Immature natural killer cell (primary cell): ENCODE results near the gene RNF212. TPM values are rescaled to one million over a fixed set of nuclear protein-coding genes. Genes with fewer than 3 reads are reported as not detected.
A peak's percentile ranks its signal among the peaks of the same experiment; 100 is the strongest.

Experiments
- DNase-seq, 3 donors: peaks; one replicate each; pipeline ENCODE4 v3.0.0; 2022; ENCODE audit warnings: mixed read lengths in 1 of 3
- H3K27ac Mint-ChIP-seq, 6 donors: one replicate each; pipeline ENCODE4 v1.8.0; 2020; ENCODE audit warnings: mixed read lengths in 6 of 6, mild to moderate bottlenecking in 5 of 6, inconsistent platforms in 4 of 6, moderate library complexity in 3 of 6
- H3K27me3 Mint-ChIP-seq, 3 donors: one replicate each; pipeline ENCODE4 v1.8.0; 2020 to 2021; ENCODE audit warnings: low read depth in 3 of 3, mild to moderate bottlenecking in 3 of 3, mixed read lengths in 3 of 3, moderate library complexity in 3 of 3, inconsistent platforms in 1 of 3
- H3K36me3 Mint-ChIP-seq, 3 donors: one replicate each; pipeline ENCODE4 v1.8.0; 2020; ENCODE audit warnings: mixed read lengths in 3 of 3, inconsistent platforms in 2 of 3, mild to moderate bottlenecking in 2 of 3
- H3K4me1 Mint-ChIP-seq, 2 donors: one replicate each; pipeline ENCODE4 v1.8.0; 2020; ENCODE audit warnings: inconsistent platforms in 2 of 2, mild to moderate bottlenecking in 2 of 2, mixed read lengths in 2 of 2, moderate library complexity in 1 of 2
- H3K4me3 Mint-ChIP-seq, 5 donors: one replicate each; pipeline ENCODE4 v1.8.0; 2020; ENCODE audit warnings: mild to moderate bottlenecking in 5 of 5, mixed read lengths in 5 of 5, inconsistent platforms in 3 of 5, moderate library complexity in 3 of 5
- H3K9me3 Mint-ChIP-seq, 6 donors: one replicate each; pipeline ENCODE4 v1.8.0; 2020; ENCODE audit warnings: mild to moderate bottlenecking in 6 of 6, mixed read lengths in 6 of 6, inconsistent platforms in 4 of 6, moderate library complexity in 3 of 6
- polyA plus RNA-seq, 3 donors: library from polyadenylated mRNA; unstranded; fragments of 300-500 nt; fragmentation: Illumina TruSeq; gene quantifications; one replicate each; pipeline ENCODE4 v1.2.3, GENCODE V29; 2021

The RNF212 gene
- 1 to 10 TPM in 2 of 3 donors, not detected in 1; 1.3 to 2.4 TPM for polyA plus RNA-seq

GRCh38 chr4:1113311-1114009 is at the start of gene RNF212:
Gene RNF212, minus strand, starts transcription at chr4:1113564. Its CDS starts 100 bp downstream, at chr4:1113464.
- Mint-ChIP-seq H3K27me3 (peaks cover 8 to 28% (median 11%) of the 10 kb centered on the region in 3 donors), H3K4me1 (no peaks in the 10 kb centered on the region), H3K4me3 (peak within 1 kb of the TSS in 3 of 5 donors; percentile 36 to 69 (median 38)), H3K27ac (no peak within 1 kb of the TSS), H3K9me3 (no peaks in the 10 kb centered on the region), H3K36me3 (no peaks in the 10 kb centered on the region)
- DNase-seq, result peak; percentile 23 to 53 (median 39)

GRCh38 chr4:1160351-1160750 is 47.0 kb upstream of the RNF212 start:
- Mint-ChIP-seq H3K27me3 (peaks cover 0 to 5% (median 3%) of the 10 kb centered on the region in 3 donors), H3K27ac (no peak overlapping the region), H3K4me1 (peaks cover 4 to 8% of the 10 kb centered on the region in 2 donors), H3K4me3 (no peak overlapping the region), H3K36me3 (peaks cover 0 to 9% (median 5%) of the 10 kb centered on the region in 3 donors), H3K9me3 (peaks cover 0 to 6% (median 0%) of the 10 kb centered on the region in 6 donors)
- no peak for DNase-seq

- no peak for DNase-seq
- peaks cover 2 to 3% (median 3%) of the 10 kb centered on the region in 3 donors for H3K27me3 Mint-ChIP-seq
- no peak overlapping the region for H3K4me3 Mint-ChIP-seq
- peaks cover 0 to 9% (median 5%) of the 10 kb centered on the region in 3 donors for H3K36me3 Mint-ChIP-seq
- no peaks in the 10 kb centered on the region for H3K4me1 Mint-ChIP-seq
- peaks cover 0 to 6% (median 0%) of the 10 kb centered on the region in 6 donors for H3K9me3 Mint-ChIP-seq
- no peak overlapping the region for H3K27ac Mint-ChIP-seq
These were observed 42.7 kb upstream of the RNF212 start for GRCh38 chr4:1156069-1156468.

GRCh38 chr4:1155314-1155713 is 42.0 kb upstream of the RNF212 start:
- DNase-seq, result no peak
- H3K27me3 Mint-ChIP-seq, result peaks cover 1 to 3% (median 2%) of the 10 kb centered on the region in 3 donors
- H3K36me3 Mint-ChIP-seq, result peaks cover 0 to 9% (median 5%) of the 10 kb centered on the region in 3 donors
- peaks cover 0 to 6% (median 0%) of the 10 kb centered on the region in 6 donors for H3K9me3 Mint-ChIP-seq
- H3K4me3 Mint-ChIP-seq, result no peak overlapping the region
- no peaks in the 10 kb centered on the region for H3K4me1 Mint-ChIP-seq
- H3K27ac Mint-ChIP-seq, result no peak overlapping the region

- H3K9me3 Mint-ChIP-seq, result peaks cover 0 to 6% (median 0%) of the 10 kb centered on the region in 6 donors
- H3K27ac Mint-ChIP-seq, result no peak overlapping the region
- no peak overlapping the region for H3K4me3 Mint-ChIP-seq
- H3K4me1 Mint-ChIP-seq, result no peaks in the 10 kb centered on the region
- no peak for DNase-seq
- H3K36me3 Mint-ChIP-seq, result peaks cover 0 to 9% (median 5%) of the 10 kb centered on the region in 3 donors
- peaks cover 1 to 3% (median 2%) of the 10 kb centered on the region in 3 donors for H3K27me3 Mint-ChIP-seq
These were observed 41.3 kb upstream of the RNF212 start for GRCh38 chr4:1154523-1155182.

- Mint-ChIP-seq H3K27me3 (peaks cover 1 to 3% (median 2%) of the 10 kb centered on the region in 3 donors), H3K36me3 (peaks cover 0 to 9% (median 5%) of the 10 kb centered on the region in 3 donors), H3K4me3 (no peak overlapping the region), H3K9me3 (peaks cover 0 to 6% (median 0%) of the 10 kb centered on the region in 6 donors), H3K27ac (no peak overlapping the region), H3K4me1 (no peaks in the 10 kb centered on the region)
- DNase-seq, result no peak
These were observed 40.8 kb upstream of the RNF212 start for GRCh38 chr4:1154126-1154522.

- Mint-ChIP-seq H3K9me3 (peaks cover 0 to 6% (median 0%) of the 10 kb centered on the region in 6 donors), H3K4me3 (no peak overlapping the region), H3K27ac (no peak overlapping the region), H3K36me3 (peaks cover 0 to 9% (median 5%) of the 10 kb centered on the region in 3 donors), H3K4me1 (no peaks in the 10 kb centered on the region), H3K27me3 (peaks cover 1 to 3% (median 2%) of the 10 kb centered on the region in 3 donors)
- DNase-seq, result no peak
These were observed 40.3 kb upstream of the RNF212 start for GRCh38 chr4:1153567-1154090.

GRCh38 chr4:1152290-1152689 is 38.9 kb upstream of the RNF212 start:
- H3K4me1 Mint-ChIP-seq, result no peaks in the 10 kb centered on the region
- no peak for DNase-seq
- peaks cover 1 to 3% (median 2%) of the 10 kb centered on the region in 3 donors for H3K27me3 Mint-ChIP-seq
- H3K9me3 Mint-ChIP-seq, result no peaks in the 10 kb centered on the region
- no peak overlapping the region for H3K27ac Mint-ChIP-seq
- peaks cover 0 to 1% (median 0%) of the 10 kb centered on the region in 3 donors for H3K36me3 Mint-ChIP-seq
- H3K4me3 Mint-ChIP-seq, result no peak overlapping the region

GRCh38 chr4:1151541-1151940 is 38.2 kb upstream of the RNF212 start:
- Mint-ChIP-seq H3K27ac (no peak overlapping the region), H3K27me3 (peaks cover 1 to 3% (median 2%) of the 10 kb centered on the region in 3 donors), H3K36me3 (no peaks in the 10 kb centered on the region), H3K9me3 (no peaks in the 10 kb centered on the region), H3K4me1 (no peaks in the 10 kb centered on the region), H3K4me3 (no peak overlapping the region)
- DNase-seq, result no peak

- no peaks in the 10 kb centered on the region for H3K4me1 Mint-ChIP-seq
- no peak for DNase-seq
- H3K9me3 Mint-ChIP-seq, result no peaks in the 10 kb centered on the region
- H3K36me3 Mint-ChIP-seq, result no peaks in the 10 kb centered on the region
- peaks cover 0 to 2% (median 1%) of the 10 kb centered on the region in 3 donors for H3K27me3 Mint-ChIP-seq
- no peak overlapping the region for H3K27ac Mint-ChIP-seq
- H3K4me3 Mint-ChIP-seq, result no peak overlapping the region
These were observed 37.5 kb upstream of the RNF212 start for GRCh38 chr4:1150875-1151274.

- Mint-ChIP-seq H3K27ac (no peak overlapping the region), H3K9me3 (no peaks in the 10 kb centered on the region), H3K27me3 (peaks cover 0 to 5% (median 3%) of the 10 kb centered on the region in 3 donors), H3K4me1 (peaks cover 14 to 23% of the 10 kb centered on the region in 2 donors), H3K4me3 (no peak overlapping the region), H3K36me3 (no peaks in the 10 kb centered on the region)
- no peak for DNase-seq
These were observed 26.5 kb upstream of the RNF212 start for GRCh38 chr4:1139860-1140259.

GRCh38 chr4:1137850-1138249 is 24.5 kb upstream of the RNF212 start:
- Mint-ChIP-seq H3K27ac (peak overlapping the region; percentile 43 to 94 (median 74)), H3K4me3 (peak overlapping the region; percentile 71 to 91 (median 86)), H3K9me3 (no peaks in the 10 kb centered on the region), H3K4me1 (peaks cover 18 to 30% of the 10 kb centered on the region in 2 donors), H3K36me3 (no peaks in the 10 kb centered on the region), H3K27me3 (peaks cover 0 to 5% (median 3%) of the 10 kb centered on the region in 3 donors)
- no peak for DNase-seq

GRCh38 chr4:1137063-1137776 is 23.9 kb upstream of the RNF212 start:
- Mint-ChIP-seq H3K4me1 (peaks cover 19 to 31% of the 10 kb centered on the region in 2 donors), H3K36me3 (no peaks in the 10 kb centered on the region), H3K9me3 (no peaks in the 10 kb centered on the region), H3K4me3 (peak overlapping the region; percentile 71 to 91 (median 86)), H3K27me3 (peaks cover 0 to 5% (median 0%) of the 10 kb centered on the region in 3 donors), H3K27ac (peak overlapping the region; percentile 55 to 94 (median 79))
- peak; percentile 22 to 40 (median 39) for DNase-seq
